Measurements from ENCODE around the gene PARVB.

DNA sequence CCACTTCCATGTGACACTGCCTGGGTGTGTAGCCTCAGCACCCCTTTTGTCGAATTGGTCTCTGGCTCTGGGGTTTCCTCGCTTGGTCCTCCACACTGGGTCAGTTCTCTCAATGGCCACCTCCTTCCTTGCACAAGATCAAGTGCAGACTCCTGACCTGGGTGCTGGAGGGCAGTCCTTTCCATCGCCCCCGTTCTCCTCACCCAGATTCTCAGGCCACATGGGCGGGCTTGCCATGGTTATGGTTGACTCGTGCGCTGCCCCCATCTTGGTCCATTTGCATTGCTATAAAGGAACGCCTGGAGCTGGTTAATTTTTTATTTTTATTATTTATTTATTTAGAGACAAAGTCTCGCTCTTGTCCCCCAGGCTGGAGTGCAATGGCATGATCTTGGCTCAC, 5.5 kb upstream of the PARVB start:
- TF ChIP-seq, protein P1, sequence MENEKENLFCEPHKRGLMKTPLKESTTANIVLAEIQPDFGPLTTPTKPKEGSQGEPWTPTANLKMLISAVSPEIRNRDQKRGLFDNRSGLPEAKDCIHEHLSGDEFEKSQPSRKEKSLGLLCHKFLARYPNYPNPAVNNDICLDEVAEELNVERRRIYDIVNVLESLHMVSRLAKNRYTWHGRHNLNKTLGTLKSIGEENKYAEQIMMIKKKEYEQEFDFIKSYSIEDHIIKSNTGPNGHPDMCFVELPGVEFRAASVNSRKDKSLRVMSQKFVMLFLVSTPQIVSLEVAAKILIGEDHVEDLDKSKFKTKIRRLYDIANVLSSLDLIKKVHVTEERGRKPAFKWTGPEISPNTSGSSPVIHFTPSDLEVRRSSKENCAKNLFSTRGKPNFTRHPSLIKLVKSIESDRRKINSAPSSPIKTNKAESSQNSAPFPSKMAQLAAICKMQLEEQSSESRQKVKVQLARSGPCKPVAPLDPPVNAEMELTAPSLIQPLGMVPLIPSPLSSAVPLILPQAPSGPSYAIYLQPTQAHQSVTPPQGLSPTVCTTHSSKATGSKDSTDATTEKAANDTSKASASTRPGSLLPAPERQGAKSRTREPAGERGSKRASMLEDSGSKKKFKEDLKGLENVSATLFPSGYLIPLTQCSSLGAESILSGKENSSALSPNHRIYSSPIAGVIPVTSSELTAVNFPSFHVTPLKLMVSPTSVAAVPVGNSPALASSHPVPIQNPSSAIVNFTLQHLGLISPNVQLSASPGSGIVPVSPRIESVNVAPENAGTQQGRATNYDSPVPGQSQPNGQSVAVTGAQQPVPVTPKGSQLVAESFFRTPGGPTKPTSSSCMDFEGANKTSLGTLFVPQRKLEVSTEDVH (IDR thresholded peaks at IDR 0.05; ENCODE audit: low read depth, partially characterized antibody) = no peak
- TF ChIP-seq, protein P2, sequence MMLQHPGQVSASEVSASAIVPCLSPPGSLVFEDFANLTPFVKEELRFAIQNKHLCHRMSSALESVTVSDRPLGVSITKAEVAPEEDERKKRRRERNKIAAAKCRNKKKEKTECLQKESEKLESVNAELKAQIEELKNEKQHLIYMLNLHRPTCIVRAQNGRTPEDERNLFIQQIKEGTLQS (IDR thresholded peaks at IDR 0.05; ENCODE audit: borderline replicate concordance, extremely low read depth, low read depth, low read length) = no peak
- TF ChIP-seq CBX5 (IDR thresholded peaks at IDR 0.05; ENCODE audit: low read depth) (no peak), FOXM1 (IDR thresholded peaks at IDR 0.05; ENCODE audit: low read depth, low read length) (no peak), FOXK2 (IDR thresholded peaks at IDR 0.05) (no peak), YY1 (IDR thresholded peaks at IDR 0.05; ENCODE audit: low read depth, low read length) (no peak), PML (IDR thresholded peaks at IDR 0.05; ENCODE audit: low read length) (no peak), HCFC1 (IDR thresholded peaks at IDR 0.05; ENCODE audit: low read length) (no peak), EZH2 (IDR thresholded peaks at IDR 0.05; ENCODE audit: borderline replicate concordance, control insufficient read depth, low read depth, low read length) (no peak)
- TF ChIP-seq, protein P3, sequence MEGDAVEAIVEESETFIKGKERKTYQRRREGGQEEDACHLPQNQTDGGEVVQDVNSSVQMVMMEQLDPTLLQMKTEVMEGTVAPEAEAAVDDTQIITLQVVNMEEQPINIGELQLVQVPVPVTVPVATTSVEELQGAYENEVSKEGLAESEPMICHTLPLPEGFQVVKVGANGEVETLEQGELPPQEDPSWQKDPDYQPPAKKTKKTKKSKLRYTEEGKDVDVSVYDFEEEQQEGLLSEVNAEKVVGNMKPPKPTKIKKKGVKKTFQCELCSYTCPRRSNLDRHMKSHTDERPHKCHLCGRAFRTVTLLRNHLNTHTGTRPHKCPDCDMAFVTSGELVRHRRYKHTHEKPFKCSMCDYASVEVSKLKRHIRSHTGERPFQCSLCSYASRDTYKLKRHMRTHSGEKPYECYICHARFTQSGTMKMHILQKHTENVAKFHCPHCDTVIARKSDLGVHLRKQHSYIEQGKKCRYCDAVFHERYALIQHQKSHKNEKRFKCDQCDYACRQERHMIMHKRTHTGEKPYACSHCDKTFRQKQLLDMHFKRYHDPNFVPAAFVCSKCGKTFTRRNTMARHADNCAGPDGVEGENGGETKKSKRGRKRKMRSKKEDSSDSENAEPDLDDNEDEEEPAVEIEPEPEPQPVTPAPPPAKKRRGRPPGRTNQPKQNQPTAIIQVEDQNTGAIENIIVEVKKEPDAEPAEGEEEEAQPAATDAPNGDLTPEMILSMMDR (IDR thresholded peaks at IDR 0.05 in 2 of 3, conservative IDR thresholded peaks at IDR 0.05 in 1 of 3; ENCODE audit: control insufficient read depth in 2 of 3, extremely low read depth in 1 of 3, insufficient read depth in 1 of 3, low read depth in 3 of 3, low read length in 3 of 3) = no peak

All from GM12878 (cell line).